Esophagus muscularis mucosa (tissue), 3 donors: Measurements from ENCODE around the gene GADD45G.

ENCODE experiments used
- POLR2A ChIP-seq: fragments of 450-650 bp; IDR thresholded peaks from one replicate; pipeline ENCODE4 v1.6.1; 2017; ENCODE audit warnings: antibody characterized with exemption, moderate library complexity, mild to moderate bottlenecking, low read depth
- POLR2AphosphoS5 ChIP-seq, 2 donors: sonication (generic); formaldehyde crosslinking; IDR thresholded peaks; one replicate each; pipeline ENCODE4 v1.6.1; 2017; ENCODE audit warnings: antibody characterized with exemption in 2 of 2
- TF ChIP-seq, protein P1 (sequence below), 3 experiments: fragments of 200-600 bp in 2 of 3; fragments of 450-650 bp in 1 of 3; sonication (generic) in 2 of 3; IDR thresholded peaks; one replicate each; pipeline ENCODE4 v1.5.1; 2017 to 2019; ENCODE audit warnings: antibody characterized with exemption in 3 of 3, mild to moderate bottlenecking in 2 of 3, moderate library complexity in 1 of 3

DNA sequence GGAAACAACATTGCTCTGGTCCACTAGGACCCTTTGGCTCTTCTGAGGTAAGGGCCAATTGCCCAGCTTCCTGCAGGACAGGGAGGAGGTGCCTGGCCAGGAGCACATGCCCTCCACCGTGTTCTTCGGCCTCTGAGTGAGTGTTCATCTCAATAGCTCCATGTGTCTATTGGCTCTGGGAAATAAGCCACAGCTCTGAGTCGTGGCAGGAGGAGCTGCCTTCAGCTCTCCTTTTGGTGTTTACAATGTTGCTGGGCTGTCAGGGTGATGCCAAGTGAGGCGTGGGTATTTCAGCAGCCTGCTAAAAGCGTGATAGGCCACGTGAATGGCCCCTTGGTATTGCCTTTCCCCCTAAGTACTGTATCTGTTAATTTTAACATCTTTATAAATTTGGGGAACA is 26.6 kb downstream of the GADD45G start:
- TF ChIP-seq, protein P1, sequence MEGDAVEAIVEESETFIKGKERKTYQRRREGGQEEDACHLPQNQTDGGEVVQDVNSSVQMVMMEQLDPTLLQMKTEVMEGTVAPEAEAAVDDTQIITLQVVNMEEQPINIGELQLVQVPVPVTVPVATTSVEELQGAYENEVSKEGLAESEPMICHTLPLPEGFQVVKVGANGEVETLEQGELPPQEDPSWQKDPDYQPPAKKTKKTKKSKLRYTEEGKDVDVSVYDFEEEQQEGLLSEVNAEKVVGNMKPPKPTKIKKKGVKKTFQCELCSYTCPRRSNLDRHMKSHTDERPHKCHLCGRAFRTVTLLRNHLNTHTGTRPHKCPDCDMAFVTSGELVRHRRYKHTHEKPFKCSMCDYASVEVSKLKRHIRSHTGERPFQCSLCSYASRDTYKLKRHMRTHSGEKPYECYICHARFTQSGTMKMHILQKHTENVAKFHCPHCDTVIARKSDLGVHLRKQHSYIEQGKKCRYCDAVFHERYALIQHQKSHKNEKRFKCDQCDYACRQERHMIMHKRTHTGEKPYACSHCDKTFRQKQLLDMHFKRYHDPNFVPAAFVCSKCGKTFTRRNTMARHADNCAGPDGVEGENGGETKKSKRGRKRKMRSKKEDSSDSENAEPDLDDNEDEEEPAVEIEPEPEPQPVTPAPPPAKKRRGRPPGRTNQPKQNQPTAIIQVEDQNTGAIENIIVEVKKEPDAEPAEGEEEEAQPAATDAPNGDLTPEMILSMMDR (IDR thresholded peaks at IDR 0.05) = no peak
- TF ChIP-seq POLR2A (no peak), POLR2AphosphoS5 (IDR thresholded peaks at IDR 0.05) (peak in 1 of 2 donors; percentile 24)
